Measurements from ENCODE around the gene LZTS2. TPM values are rescaled to one million over a fixed set of nuclear protein-coding genes. Genes with fewer than 3 reads are reported as not detected.

The LZTS2 gene
- total RNA-seq, 6 experiments from 2014 or later: 5.6 to 17.5 (median 11.0) TPM

- ATAC-seq: peak; percentile 77 to 85 (median 82)
- Histone ChIP-seq H3K36me3 (no peaks in the 10 kb centered on the region), H3K27ac (no peak overlapping the region), H3K27me3 (no peaks in the 10 kb centered on the region), H3K4me1 (peaks cover 0 to 8% (median 2%) of the 10 kb centered on the region in 4 donors), H3K9me3 (no peaks in the 10 kb centered on the region), H3K4me3 (no peak overlapping the region)
- DNase-seq: peak; percentile 73 to 79 (median 77)
- WGBS (ENCODE audit: insufficient coverage, low coverage, low lambda C conversion rate, missing lambda C conversion rate): 0% methylated on average over 7 of the region's 11 CpGs
- intact Hi-C loops (cut with DNase I): no loop called here
- TF ChIP-seq POLR2A (IDR thresholded peaks at IDR 0.05): no peak
- TF ChIP-seq, protein P1, sequence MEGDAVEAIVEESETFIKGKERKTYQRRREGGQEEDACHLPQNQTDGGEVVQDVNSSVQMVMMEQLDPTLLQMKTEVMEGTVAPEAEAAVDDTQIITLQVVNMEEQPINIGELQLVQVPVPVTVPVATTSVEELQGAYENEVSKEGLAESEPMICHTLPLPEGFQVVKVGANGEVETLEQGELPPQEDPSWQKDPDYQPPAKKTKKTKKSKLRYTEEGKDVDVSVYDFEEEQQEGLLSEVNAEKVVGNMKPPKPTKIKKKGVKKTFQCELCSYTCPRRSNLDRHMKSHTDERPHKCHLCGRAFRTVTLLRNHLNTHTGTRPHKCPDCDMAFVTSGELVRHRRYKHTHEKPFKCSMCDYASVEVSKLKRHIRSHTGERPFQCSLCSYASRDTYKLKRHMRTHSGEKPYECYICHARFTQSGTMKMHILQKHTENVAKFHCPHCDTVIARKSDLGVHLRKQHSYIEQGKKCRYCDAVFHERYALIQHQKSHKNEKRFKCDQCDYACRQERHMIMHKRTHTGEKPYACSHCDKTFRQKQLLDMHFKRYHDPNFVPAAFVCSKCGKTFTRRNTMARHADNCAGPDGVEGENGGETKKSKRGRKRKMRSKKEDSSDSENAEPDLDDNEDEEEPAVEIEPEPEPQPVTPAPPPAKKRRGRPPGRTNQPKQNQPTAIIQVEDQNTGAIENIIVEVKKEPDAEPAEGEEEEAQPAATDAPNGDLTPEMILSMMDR (IDR thresholded peaks at IDR 0.05): peak; percentile 85 to 89 (median 88)
Measured at GRCh38 chr10:101014230-101014884, 14.7 kb downstream of the LZTS2 start.

- no peak for TF ChIP-seq POLR2A (IDR thresholded peaks at IDR 0.05)
- TF ChIP-seq, protein P1 (IDR thresholded peaks at IDR 0.05): no peak
- no peaks in the 10 kb centered on the region for H3K36me3 ChIP-seq
- ATAC-seq (no peak), DNase-seq (no peak)
- intact Hi-C loops (cut with DNase I): no loop called here
- 35% methylated on average over 5 of the region's 7 CpGs for WGBS (ENCODE audit: insufficient coverage, low coverage, low lambda C conversion rate, missing lambda C conversion rate)
- H3K27ac ChIP-seq: no peak overlapping the region
- H3K4me1 ChIP-seq: peaks cover 0 to 8% (median 2%) of the 10 kb centered on the region in 4 donors
- no peaks in the 10 kb centered on the region for H3K27me3 ChIP-seq
- no peak overlapping the region for H3K4me3 ChIP-seq
- H3K9me3 ChIP-seq: no peaks in the 10 kb centered on the region
Measured at GRCh38 chr10:101014966-101015581, 15.5 kb downstream of the LZTS2 start.

GRCh38 chr10:101015582-101015973 lies 16.0 kb downstream of the LZTS2 start:
- no peaks in the 10 kb centered on the region for H3K9me3 ChIP-seq
- no peaks in the 10 kb centered on the region for H3K36me3 ChIP-seq
- no peak for DNase-seq
- no peak for ATAC-seq
- H3K4me1 ChIP-seq: peaks cover 0 to 8% (median 2%) of the 10 kb centered on the region in 4 donors
- no peak overlapping the region for H3K4me3 ChIP-seq
- no peaks in the 10 kb centered on the region for H3K27me3 ChIP-seq
- 80% methylated on average over 1 of the region's 8 CpGs for WGBS (ENCODE audit: insufficient coverage, low coverage, low lambda C conversion rate, missing lambda C conversion rate)
- intact Hi-C loops (cut with DNase I): no loop called here
- TF ChIP-seq, protein P1 (IDR thresholded peaks at IDR 0.05): no peak
- TF ChIP-seq POLR2A (IDR thresholded peaks at IDR 0.05): no peak
- no peak overlapping the region for H3K27ac ChIP-seq

DNA sequence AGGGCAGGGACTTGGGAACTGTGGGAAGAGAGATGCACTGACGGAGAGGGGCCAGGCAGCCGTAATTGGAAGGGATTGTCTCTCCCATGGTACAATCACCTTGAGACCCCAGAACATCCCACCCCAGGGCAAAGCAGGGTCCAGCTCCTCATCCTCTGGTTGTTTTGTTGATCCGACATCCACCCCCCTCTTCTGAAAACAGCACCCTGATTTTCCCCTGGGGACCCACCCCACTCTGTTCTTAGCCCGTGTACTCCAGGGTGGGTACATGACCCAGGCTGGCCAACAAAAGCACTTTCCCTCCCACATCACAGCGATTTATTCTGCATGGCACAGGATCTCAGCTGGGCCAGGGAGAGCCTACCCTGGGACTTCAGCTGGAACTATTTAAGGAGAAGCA lies 17.2 kb downstream of the LZTS2 start:
- Histone ChIP-seq H3K27ac (no peak overlapping the region), H3K4me3 (no peak overlapping the region), H3K36me3 (no peaks in the 10 kb centered on the region), H3K27me3 (no peaks in the 10 kb centered on the region), H3K4me1 (peaks cover 0 to 8% (median 2%) of the 10 kb centered on the region in 4 donors), H3K9me3 (no peaks in the 10 kb centered on the region)
- intact Hi-C loops (cut with DNase I): no loop called here
- DNase-seq: no peak
- ATAC-seq: no peak
- 51% methylated on average over 3 of the region's 5 CpGs for WGBS (ENCODE audit: insufficient coverage, low coverage, low lambda C conversion rate, missing lambda C conversion rate)
- TF ChIP-seq, protein P1 (IDR thresholded peaks at IDR 0.05): no peak
- no peak for TF ChIP-seq POLR2A (IDR thresholded peaks at IDR 0.05)

Measured in right lobe of liver (tissue), 6 donors.